ACC112 (cell line): ENCODE data around the gene TRH.
A peak's percentile ranks its signal among the peaks of the same experiment; 100 is the strongest.

Experiments used
- H2AFZ ChIP-seq: fragments of 200-600 bp; sonication (generic); one replicate; pipeline ENCODE4 v1.6.0; 2017; ENCODE audit warnings: antibody characterized with exemption, low read length; ENCODE audit not compliant: unreplicated experiment
- H3K27ac ChIP-seq: fragments of 200-600 bp; sonication (generic); 2 replicates; pipeline ENCODE4 v1.5.1; 2014; ENCODE audit warnings: low read depth, mild to moderate bottlenecking, antibody characterized with exemption, low read length, moderate library complexity
- H3K27me3 ChIP-seq: fragments of 200-600 bp; sonication (generic); 2 replicates; pipeline ENCODE4 v1.6.1; 2014; ENCODE audit warnings: mild to moderate bottlenecking, antibody characterized with exemption, low read length, moderate library complexity, mixed read lengths; ENCODE audit not compliant: insufficient read depth
- H3K36me3 ChIP-seq: fragments of 200-600 bp; sonication (generic); 2 replicates; pipeline ENCODE4 v1.6.1; 2016; ENCODE audit warnings: mild to moderate bottlenecking, antibody characterized with exemption, low read length, moderate library complexity, mixed read lengths; ENCODE audit not compliant: insufficient read depth
- H3K4me1 ChIP-seq: fragments of 200-600 bp; sonication (generic); one replicate; pipeline ENCODE4 v1.6.1; 2016; ENCODE audit warnings: low read length, mixed read lengths; ENCODE audit not compliant: insufficient read depth, unreplicated experiment, control insufficient read depth
- H3K4me3 ChIP-seq: fragments of 200-600 bp; sonication (generic); 2 replicates; pipeline ENCODE4 v1.5.1; 2014; ENCODE audit warnings: mild to moderate bottlenecking, low read depth, low read length
- H3K79me2 ChIP-seq: fragments of 200-600 bp; sonication (generic); one replicate; pipeline ENCODE4 v1.6.0; 2016; ENCODE audit warnings: low read length; ENCODE audit not compliant: control insufficient read depth, unreplicated experiment, insufficient read depth

TRH gene

GRCh38 chr3:129974564-129974832, at the start of gene TRH:
TRH (plus strand) TSS chr3:129974720; CDS start chr3:129975817, 1,097 bp downstream.
- no peak within 1 kb of the TSS for H3K4me3 ChIP-seq
- H2AFZ ChIP-seq = no peak within 1 kb of the TSS
- no peaks in the 10 kb centered on the region for H3K36me3 ChIP-seq
- H3K4me1 ChIP-seq = no peaks in the 10 kb centered on the region
- no peaks in the 10 kb centered on the region for H3K79me2 ChIP-seq
- peaks cover 79% of the 10 kb centered on the region for H3K27me3 ChIP-seq
- no peak within 1 kb of the TSS for H3K27ac ChIP-seq

- no peaks in the 10 kb centered on the region for H3K36me3 ChIP-seq
- no peaks in the 10 kb centered on the region for H3K4me1 ChIP-seq
- H3K27me3 ChIP-seq = peaks cover 8% of the 10 kb centered on the region
- no peaks in the 10 kb centered on the region for H3K79me2 ChIP-seq
- no peak overlapping the region for H3K4me3 ChIP-seq
- no peak overlapping the region for H2AFZ ChIP-seq
- no peak overlapping the region for H3K27ac ChIP-seq
These were observed 47.4 kb upstream of the TRH start for GRCh38 chr3:129927072-129927471.

GRCh38 chr3:129929383-129929782, 45.1 kb upstream of the TRH start:
- Histone ChIP-seq H2AFZ (no peak overlapping the region), H3K36me3 (no peaks in the 10 kb centered on the region), H3K79me2 (no peaks in the 10 kb centered on the region), H3K4me1 (no peaks in the 10 kb centered on the region), H3K27me3 (peaks cover 8% of the 10 kb centered on the region), H3K4me3 (no peak overlapping the region), H3K27ac (no peak overlapping the region)

- H3K4me3 ChIP-seq = no peak overlapping the region
- peaks cover 8% of the 10 kb centered on the region for H3K27me3 ChIP-seq
- no peaks in the 10 kb centered on the region for H3K79me2 ChIP-seq
- no peak overlapping the region for H3K27ac ChIP-seq
- H2AFZ ChIP-seq = no peak overlapping the region
- no peaks in the 10 kb centered on the region for H3K4me1 ChIP-seq
- H3K36me3 ChIP-seq = no peaks in the 10 kb centered on the region
These were observed 41.0 kb upstream of the TRH start for GRCh38 chr3:129933471-129933870.

- no peaks in the 10 kb centered on the region for H3K79me2 ChIP-seq
- H3K4me1 ChIP-seq = no peaks in the 10 kb centered on the region
- no peak overlapping the region for H3K27ac ChIP-seq
- H2AFZ ChIP-seq = peak overlapping the region; percentile 44
- H3K4me3 ChIP-seq = peak overlapping the region; percentile 62
- H3K27me3 ChIP-seq = peaks cover 5% of the 10 kb centered on the region; the same call in 1 of the 2 replicates
- H3K36me3 ChIP-seq = no peaks in the 10 kb centered on the region
These were observed 40.0 kb upstream of the TRH start for GRCh38 chr3:129934234-129935123.

- no peaks in the 10 kb centered on the region for H3K4me1 ChIP-seq
- peak overlapping the region; percentile 57 for H3K27ac ChIP-seq
- H3K4me3 ChIP-seq = peak overlapping the region; percentile 71
- H3K79me2 ChIP-seq = no peaks in the 10 kb centered on the region
- H3K27me3 ChIP-seq = no peaks in the 10 kb centered on the region
- no peaks in the 10 kb centered on the region for H3K36me3 ChIP-seq
- peak overlapping the region; percentile 82 for H2AFZ ChIP-seq
These were observed 37.8 kb upstream of the TRH start for GRCh38 chr3:129936757-129937156.

- no peaks in the 10 kb centered on the region for H3K36me3 ChIP-seq
- no peak overlapping the region for H2AFZ ChIP-seq
- no peak overlapping the region for H3K27ac ChIP-seq
- H3K4me3 ChIP-seq = no peak overlapping the region
- H3K79me2 ChIP-seq = no peaks in the 10 kb centered on the region
- no peaks in the 10 kb centered on the region for H3K4me1 ChIP-seq
- H3K27me3 ChIP-seq = no peaks in the 10 kb centered on the region
These were observed 36.8 kb upstream of the TRH start for GRCh38 chr3:129937717-129938116.

GRCh38 chr3:129938140-129938930, 36.2 kb upstream of the TRH start:
- no peak overlapping the region for H2AFZ ChIP-seq

GRCh38 chr3:129940086-129940485, 34.4 kb upstream of the TRH start:
- Histone ChIP-seq H3K27me3 (peaks cover 4% of the 10 kb centered on the region; the same call in 1 of the 2 replicates), H3K36me3 (no peaks in the 10 kb centered on the region), H3K79me2 (no peaks in the 10 kb centered on the region), H2AFZ (no peak overlapping the region), H3K4me3 (no peak overlapping the region), H3K4me1 (no peaks in the 10 kb centered on the region), H3K27ac (no peak overlapping the region)

More at GRCh38 chr3:129938140-129938930, 36.2 kb upstream of the TRH start:
- Histone ChIP-seq H3K4me3 (no peak overlapping the region), H3K79me2 (no peaks in the 10 kb centered on the region), H3K4me1 (no peaks in the 10 kb centered on the region), H3K27me3 (no peaks in the 10 kb centered on the region), H3K27ac (no peak overlapping the region), H3K36me3 (no peaks in the 10 kb centered on the region)

GRCh38 chr3:129942296-129942695, 32.2 kb upstream of the TRH start:
- Histone ChIP-seq H3K79me2 (no peaks in the 10 kb centered on the region), H3K4me3 (no peak overlapping the region), H3K27me3 (peaks cover 25% of the 10 kb centered on the region), H3K36me3 (no peaks in the 10 kb centered on the region), H3K27ac (no peak overlapping the region), H3K4me1 (no peaks in the 10 kb centered on the region), H2AFZ (no peak overlapping the region)

- Histone ChIP-seq H3K4me1 (no peaks in the 10 kb centered on the region), H3K36me3 (no peaks in the 10 kb centered on the region), H3K27ac (no peak overlapping the region), H2AFZ (no peak overlapping the region), H3K79me2 (no peaks in the 10 kb centered on the region), H3K27me3 (peaks cover 32% of the 10 kb centered on the region), H3K4me3 (no peak overlapping the region)
These were observed 31.5 kb upstream of the TRH start for GRCh38 chr3:129943020-129943419.
